Lower leg skin (tissue), 4 donors: ENCODE measurements around the gene PDLIM4. TPM values are rescaled to one million over a fixed set of nuclear protein-coding genes. Genes with fewer than 3 reads are reported as not detected.

ENCODE experiments used
- DNase-seq, 2 donors: peaks; one replicate each; pipeline ENCODE4 v3.0.0-alpha.2; 2019; ENCODE audit warnings: low spot score in 2 of 2
- H3K4me3 ChIP-seq: fragments of 200-600 bp; sonication (generic); 2 replicates; pipeline ENCODE4 v1.5.1; 2017; ENCODE audit warnings: mild to moderate bottlenecking, low read depth; ENCODE audit not compliant: poor library complexity, severe bottlenecking
- CTCF ChIP-seq, 3 donors: fragments of 450-650 bp; IDR thresholded peaks; one replicate each; pipeline ENCODE4 v1.5.1; 2016; ENCODE audit warnings: antibody characterized with exemption in 3 of 3, mild to moderate bottlenecking in 3 of 3, moderate library complexity in 2 of 3
- POLR2A ChIP-seq, 2 donors: fragments of 450-650 bp; IDR thresholded peaks; one replicate each; pipeline ENCODE4 v1.6.1; 2016 to 2017; ENCODE audit warnings: antibody characterized with exemption in 2 of 2, mild to moderate bottlenecking in 1 of 2, moderate library complexity in 1 of 2
- WGBS, 2 donors: methylation state at CpG; one replicate each; pipeline ENCODE4 v1.1.5; 2018; 5-methylcytosine and 5-hydroxymethylcytosine counted together
- intact Hi-C: fragments of 100-400 bp; cut with DNase I; formaldehyde crosslinking; loops from one replicate; pipeline ENCODE4 v1.15.0; 2023; ENCODE audit warnings: low total_unique reads
- total RNA-seq, 4 donors: library from RNA; depleted of rRNA; stranded (reverse); fragments of >200 nt; gene quantifications; one replicate each; pipeline ENCODE4 v1.1.0, GENCODE V29; 2016

Gene PDLIM4
- total RNA-seq, 4 donors from 2014 or later: 52.5 to 191 (median 85.9) TPM

- DNase-seq: peak in 1 of 2 donors; percentile 29
- no peak overlapping the region for H3K4me3 ChIP-seq
- WGBS, 2 donors: 95 to 100% methylated on average over 1 of the region's 1 CpG
- intact Hi-C loops: no loop called here
- TF ChIP-seq CTCF (IDR thresholded peaks at IDR 0.05): no peak
- TF ChIP-seq POLR2A (IDR thresholded peaks at IDR 0.05): no peak
Observed at GRCh38 chr5:132233081-132233480, 24.4 kb upstream of the PDLIM4 start.

GRCh38 chr5:132233811-132234683, 23.4 kb upstream of the PDLIM4 start:
- TF ChIP-seq POLR2A (IDR thresholded peaks at IDR 0.05): no peak
- no peak for TF ChIP-seq CTCF (IDR thresholded peaks at IDR 0.05)
- WGBS, 2 donors: 79 to 83% methylated on average over 7 of the region's 7 CpGs
- intact Hi-C loops: no loop called here
- peak in 1 of 2 donors; percentile 62 for DNase-seq
- H3K4me3 ChIP-seq: no peak overlapping the region

GRCh38 chr5:132234684-132235062, 22.8 kb upstream of the PDLIM4 start:
- intact Hi-C loops: no loop called here
- peak in 1 of 2 donors; percentile 48 for DNase-seq
- no peak for TF ChIP-seq POLR2A (IDR thresholded peaks at IDR 0.05)
- no peak for TF ChIP-seq CTCF (IDR thresholded peaks at IDR 0.05)
- H3K4me3 ChIP-seq: no peak overlapping the region
- 90 to 94% methylated on average over 2 of the region's 2 CpGs for WGBS, 2 donors

- no peak for TF ChIP-seq CTCF (IDR thresholded peaks at IDR 0.05)
- no peak overlapping the region for H3K4me3 ChIP-seq
- intact Hi-C loops: no loop called here
- DNase-seq: no peak
- WGBS, 2 donors: 94 to 96% methylated on average over 3 of the region's 3 CpGs
Observed at GRCh38 chr5:132235340-132235739, 22.2 kb upstream of the PDLIM4 start.

GRCh38 chr5:132237141-132237540, 20.4 kb upstream of the PDLIM4 start:
- WGBS, 2 donors: 95 to 100% methylated on average over 1 of the region's 1 CpG
- TF ChIP-seq POLR2A (IDR thresholded peaks at IDR 0.05): no peak
- DNase-seq: peak in 1 of 2 donors; percentile 62
- no peak overlapping the region for H3K4me3 ChIP-seq
- intact Hi-C loops: no loop called here

GRCh38 chr5:132237670-132238069, 19.8 kb upstream of the PDLIM4 start:
- DNase-seq: peak in 1 of 2 donors; percentile 18
- 91 to 93% methylated on average over 4 of the region's 4 CpGs for WGBS, 2 donors
- TF ChIP-seq CTCF (IDR thresholded peaks at IDR 0.05) (no peak), POLR2A (IDR thresholded peaks at IDR 0.05) (no peak)
- H3K4me3 ChIP-seq: no peak overlapping the region
- intact Hi-C loops: no loop called here
